Measurements from ENCODE around the gene RASGRF1.

Gene RASGRF1

GRCh38 chr15:79054350-79054749 lies 36.2 kb downstream of the RASGRF1 start:
- in situ Hi-C loops (cut with HindIII; ENCODE audit: low sequenced_read_pairs), result no loop called here
- H3K4me3 ChIP-seq (ENCODE audit: low read depth, low read length), result no peak overlapping the region
- no peak for DNase-seq (ENCODE audit: low read depth, low spot score)
- TF ChIP-seq CTCF (IDR thresholded peaks at IDR 0.05; ENCODE audit: low read depth, low read length), result no peak

GRCh38 chr15:79053894-79054293 lies 36.7 kb downstream of the RASGRF1 start:
- TF ChIP-seq CTCF (IDR thresholded peaks at IDR 0.05; ENCODE audit: low read depth, low read length), result no peak
- no peak overlapping the region for H3K4me3 ChIP-seq (ENCODE audit: low read depth, low read length)
- in situ Hi-C loops (cut with HindIII; ENCODE audit: low sequenced_read_pairs), result no loop called here
- DNase-seq (ENCODE audit: low read depth, low spot score), result no peak

GRCh38 chr15:79051941-79052731 lies 38.4 kb downstream of the RASGRF1 start:
- no peak overlapping the region for H3K4me3 ChIP-seq (ENCODE audit: low read depth, low read length)
- TF ChIP-seq CTCF (IDR thresholded peaks at IDR 0.05; ENCODE audit: low read depth, low read length), result no peak
- in situ Hi-C loops (cut with HindIII; ENCODE audit: low sequenced_read_pairs), result no loop called here
- no peak for DNase-seq (ENCODE audit: low read depth, low spot score)

GRCh38 chr15:79051029-79051428 lies 39.6 kb downstream of the RASGRF1 start:
- no peak overlapping the region for H3K4me3 ChIP-seq (ENCODE audit: low read depth, low read length)
- in situ Hi-C loops (cut with HindIII; ENCODE audit: low sequenced_read_pairs), result no loop called here
- no peak for TF ChIP-seq CTCF (IDR thresholded peaks at IDR 0.05; ENCODE audit: low read depth, low read length)
- no peak for DNase-seq (ENCODE audit: low read depth, low spot score)

- no peak overlapping the region for H3K4me3 ChIP-seq (ENCODE audit: low read depth, low read length)
- no peak for DNase-seq (ENCODE audit: low read depth, low spot score)
- in situ Hi-C loops (cut with HindIII; ENCODE audit: low sequenced_read_pairs), result no loop called here
- TF ChIP-seq CTCF (IDR thresholded peaks at IDR 0.05; ENCODE audit: low read depth, low read length), result no peak
These were observed 40.2 kb downstream of the RASGRF1 start for GRCh38 chr15:79050341-79050740.

GRCh38 chr15:79049416-79049815 lies 41.2 kb downstream of the RASGRF1 start:
- in situ Hi-C loops (cut with HindIII; ENCODE audit: low sequenced_read_pairs), result no loop called here
- no peak overlapping the region for H3K4me3 ChIP-seq (ENCODE audit: low read depth, low read length)
- TF ChIP-seq CTCF (IDR thresholded peaks at IDR 0.05; ENCODE audit: low read depth, low read length), result no peak
- DNase-seq (ENCODE audit: low read depth, low spot score), result no peak

Measured in astrocyte of the spinal cord (primary cell).